HG02884 (cell line): Measurements from ENCODE around the gene CATSPER4.
A peak's percentile ranks its signal among the peaks of the same experiment; 100 is the strongest.

Experiments
- ATAC-seq: cut with Tn5 transposase; IDR thresholded peaks from one replicate; pipeline ENCODE4 v1.9.1; 2021; ENCODE audit warnings: mild to moderate bottlenecking, moderate library complexity; ENCODE audit not compliant: unreplicated experiment

The CATSPER4 gene

DNA sequence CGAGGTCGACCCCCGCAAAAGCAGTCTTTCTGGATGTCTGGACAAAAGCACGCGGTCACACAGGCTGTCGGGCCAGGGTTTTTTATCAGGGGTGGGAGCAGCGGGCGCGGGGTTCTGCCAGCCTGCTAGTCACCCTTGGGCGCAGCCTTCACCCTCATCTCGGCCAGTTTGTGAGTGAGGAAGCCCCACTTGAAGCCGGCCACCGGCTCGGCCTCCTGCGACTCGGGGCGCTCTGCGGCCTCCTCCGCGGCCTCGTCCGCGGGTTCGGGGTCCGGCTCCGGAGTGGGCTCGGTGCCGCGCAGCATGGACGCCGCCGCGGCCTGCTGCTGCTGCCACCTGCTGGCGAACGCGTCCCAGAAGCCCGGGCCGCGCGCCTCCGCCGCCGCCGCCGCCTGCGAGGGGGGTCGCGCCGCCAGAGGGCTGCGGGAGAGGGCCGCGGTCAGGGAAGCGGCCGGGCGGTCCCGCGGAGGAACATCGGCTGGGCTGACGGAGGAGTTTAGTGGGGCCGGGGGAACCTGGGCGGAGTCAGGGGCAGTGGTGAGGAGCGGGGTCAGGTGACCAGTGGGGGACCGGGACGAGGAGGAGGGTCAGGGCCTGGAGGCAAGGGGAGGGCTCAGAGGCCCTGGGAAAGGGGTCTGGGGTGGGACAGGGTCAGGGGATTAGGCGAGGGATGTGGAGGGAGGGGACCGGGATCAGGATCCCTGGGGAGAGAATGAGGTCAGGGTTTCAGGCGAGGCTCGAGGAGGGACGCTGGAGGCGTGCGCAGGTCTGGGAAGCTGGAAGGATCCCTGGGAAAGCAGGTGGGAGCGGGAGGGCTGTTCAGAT is 26.2 kb upstream of the CATSPER4 start:
- ATAC-seq: no peak

DNA sequence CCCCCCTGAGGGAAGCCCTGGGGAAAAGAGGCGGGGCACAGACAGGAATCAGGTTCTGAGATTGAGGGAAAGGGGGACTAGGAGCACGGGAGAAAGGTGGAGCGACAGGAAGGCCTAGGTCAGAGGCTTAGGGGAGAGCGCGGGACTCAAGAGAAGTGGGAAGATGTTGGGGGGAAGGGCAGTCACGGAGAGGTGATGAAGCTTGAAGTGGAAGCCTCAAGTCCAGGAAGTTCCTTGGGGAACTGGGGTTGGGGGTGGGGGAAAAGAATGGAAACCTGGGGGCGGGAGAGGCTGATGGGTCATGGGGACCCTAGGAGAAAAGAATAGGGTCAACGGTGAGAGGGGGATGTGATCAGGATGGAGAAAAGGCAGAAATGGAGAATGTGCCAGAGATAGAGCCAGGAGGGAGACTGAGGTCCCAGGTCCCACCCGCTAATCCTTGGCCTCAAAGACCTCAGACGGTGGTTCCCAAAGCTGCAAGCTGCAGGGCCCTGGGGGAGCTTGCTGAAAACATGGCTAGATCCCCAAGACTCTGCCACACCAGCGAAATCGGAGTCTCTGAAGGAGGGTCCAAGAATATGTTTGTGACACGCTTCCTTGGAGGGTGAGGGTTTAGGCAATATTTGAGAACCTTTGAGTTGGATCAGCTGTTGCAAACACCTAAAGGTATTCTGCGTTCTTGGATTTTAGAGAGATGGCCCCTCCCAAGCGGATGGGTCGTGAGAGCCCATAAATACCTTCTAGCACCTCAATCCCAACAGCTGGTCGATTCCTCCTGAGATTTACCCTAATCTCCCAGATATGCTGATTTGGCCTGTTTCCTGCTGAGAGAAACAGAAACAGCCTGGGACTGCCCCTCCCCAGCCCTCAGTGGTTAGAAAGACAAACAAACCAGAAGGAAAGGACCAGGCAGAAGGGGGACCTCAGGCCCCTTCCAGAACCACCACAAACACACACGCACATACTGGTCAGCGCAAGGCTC is 25.2 kb upstream of the CATSPER4 start:
- no peak for ATAC-seq

DNA sequence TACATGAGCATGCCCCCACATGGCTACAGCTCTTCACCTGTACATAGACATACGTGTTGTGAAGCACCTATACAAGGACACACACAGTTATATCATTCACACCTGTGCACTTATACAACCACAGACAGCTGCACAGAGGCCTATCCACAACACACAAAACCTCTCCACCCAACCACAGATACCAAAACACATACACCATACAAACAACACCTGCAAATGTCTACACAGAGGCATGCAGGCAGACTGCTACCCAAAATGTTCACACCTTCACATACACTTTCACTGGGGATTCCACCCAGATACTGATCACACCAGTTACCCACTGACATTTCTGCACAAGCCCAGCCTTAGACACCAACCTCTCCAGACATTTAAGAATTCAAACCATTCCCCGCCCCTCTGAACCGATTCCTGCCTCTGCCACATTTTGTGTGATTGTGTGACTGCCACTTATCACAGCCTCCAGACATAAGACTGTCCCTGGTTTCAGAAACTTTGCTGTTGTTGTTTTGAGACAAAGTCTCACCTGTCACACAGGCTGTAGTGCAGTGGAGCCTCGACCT is 23.6 kb upstream of the CATSPER4 start:
- ATAC-seq: no peak

DNA sequence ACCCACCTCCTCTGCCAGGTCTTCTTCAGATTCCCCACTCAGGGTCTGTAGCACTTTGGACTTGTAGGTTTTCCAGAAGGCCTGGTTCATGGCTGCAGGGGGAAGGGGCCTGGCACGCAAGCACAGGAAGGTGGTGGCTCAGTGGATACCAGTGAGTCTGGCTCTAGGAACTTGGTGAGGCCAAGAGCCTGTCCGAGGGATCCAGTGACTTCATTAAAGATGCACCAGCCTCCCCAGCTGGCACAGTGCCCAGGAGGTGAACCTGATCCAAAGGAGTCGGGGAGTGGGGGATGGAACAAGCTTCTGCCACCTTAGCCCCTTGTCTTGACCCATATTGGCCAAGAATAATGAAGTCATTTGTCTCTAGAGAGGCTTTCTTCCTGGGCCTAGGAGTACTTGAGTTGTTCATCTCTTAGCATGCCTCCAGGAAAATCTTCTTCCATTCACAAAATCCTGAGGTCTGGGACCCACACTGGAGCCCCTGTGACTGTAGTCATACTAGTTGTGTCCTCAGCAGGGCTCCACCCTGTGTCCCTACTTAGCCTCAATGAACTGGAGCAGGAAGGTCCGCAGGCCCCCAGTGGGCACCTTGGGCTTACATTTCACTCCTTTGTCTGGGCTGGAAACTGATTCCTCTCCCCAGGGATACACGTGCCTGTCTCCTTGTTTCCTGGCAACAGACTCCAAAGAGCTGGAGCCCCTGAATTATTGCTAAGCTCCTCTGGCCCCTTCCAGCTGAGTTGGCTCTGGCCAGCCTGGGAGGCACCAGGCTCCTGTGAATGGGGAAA is 21.8 kb upstream of the CATSPER4 start, which contains the start of gene C1orf232:
C1orf232 (minus strand) TSS at position 554 of the 788 bp plus-strand sequence; CDS start at position 90, 464 bp downstream.
- no peak for ATAC-seq

DNA sequence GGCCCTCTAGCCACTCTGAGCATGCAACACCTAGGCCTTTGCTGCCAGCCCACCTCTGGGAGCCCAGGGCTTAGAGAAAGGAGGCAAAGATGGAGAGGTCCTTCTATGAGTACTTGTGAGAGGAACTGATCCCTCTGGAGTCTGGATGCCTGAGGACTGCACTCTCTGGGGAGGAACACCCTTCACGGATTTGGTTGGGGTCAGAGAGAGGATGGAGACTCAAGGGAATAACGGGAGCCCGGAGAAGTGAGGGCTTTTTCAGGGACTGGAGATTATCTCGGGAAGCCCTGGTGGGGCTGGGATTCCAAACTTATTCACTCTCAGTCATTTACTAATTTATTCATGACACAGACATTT is 21.2 kb upstream of the CATSPER4 start:
- ATAC-seq: no peak

DNA sequence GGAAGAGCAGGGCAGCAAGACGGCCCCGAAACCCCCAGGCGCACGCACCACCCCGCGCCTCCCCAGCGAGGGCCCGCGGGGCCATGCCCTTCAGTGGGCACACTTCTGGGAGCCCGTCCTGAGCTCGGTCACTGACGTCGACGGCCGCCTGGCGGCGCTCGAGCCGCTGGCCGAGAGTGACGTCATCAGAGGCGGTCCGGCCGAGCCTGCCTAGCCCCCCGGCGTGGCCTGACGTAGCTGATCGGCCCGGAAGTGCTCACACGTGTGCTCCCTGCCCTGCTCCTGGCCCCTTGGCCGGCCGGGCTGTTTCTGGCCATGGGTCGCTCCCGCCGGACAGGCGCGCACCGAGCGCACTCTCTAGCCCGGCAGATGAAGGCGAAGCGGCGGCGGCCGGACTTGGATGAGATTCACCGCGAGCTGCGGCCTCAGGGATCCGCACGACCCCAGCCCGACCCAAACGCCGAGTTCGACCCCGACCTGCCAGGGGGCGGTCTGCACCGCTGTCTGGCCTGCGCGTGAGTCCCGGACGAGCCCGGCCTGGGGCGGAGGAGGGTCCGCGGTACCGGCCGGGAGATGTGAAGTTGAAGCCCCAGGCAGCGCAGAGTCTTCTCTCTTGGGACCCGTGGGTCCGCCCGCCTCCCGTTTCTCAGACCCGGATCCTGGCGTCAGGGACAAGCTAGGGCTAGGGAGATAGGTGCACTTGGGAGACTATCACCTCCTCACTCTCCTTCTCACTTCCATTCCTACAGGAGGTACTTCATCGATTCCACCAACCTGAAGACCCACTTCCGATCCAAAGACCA is 20.5 kb upstream of the CATSPER4 start, which contains the start of gene ZNF593:
ZNF593 (plus strand) TSS at position 240 of the 803 bp plus-strand sequence; CDS start at position 316, 76 bp downstream.
- ATAC-seq: peak; percentile 84

DNA sequence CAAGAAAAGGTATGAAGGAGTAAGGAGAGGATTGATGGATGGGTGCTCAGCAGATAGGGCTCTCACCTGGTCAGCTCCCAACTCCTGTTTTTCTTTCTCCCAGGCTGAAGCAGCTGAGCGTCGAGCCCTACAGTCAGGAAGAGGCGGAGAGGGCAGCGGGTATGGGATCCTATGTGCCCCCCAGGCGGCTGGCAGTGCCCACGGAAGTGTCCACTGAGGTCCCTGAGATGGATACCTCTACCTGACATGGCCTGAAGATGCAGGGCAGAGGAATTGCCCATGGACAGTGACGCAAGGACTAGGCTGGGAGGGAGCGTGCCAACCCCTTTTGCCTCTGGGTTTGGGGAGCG is 20.0 kb upstream of the CATSPER4 start:
- ATAC-seq: no peak

DNA sequence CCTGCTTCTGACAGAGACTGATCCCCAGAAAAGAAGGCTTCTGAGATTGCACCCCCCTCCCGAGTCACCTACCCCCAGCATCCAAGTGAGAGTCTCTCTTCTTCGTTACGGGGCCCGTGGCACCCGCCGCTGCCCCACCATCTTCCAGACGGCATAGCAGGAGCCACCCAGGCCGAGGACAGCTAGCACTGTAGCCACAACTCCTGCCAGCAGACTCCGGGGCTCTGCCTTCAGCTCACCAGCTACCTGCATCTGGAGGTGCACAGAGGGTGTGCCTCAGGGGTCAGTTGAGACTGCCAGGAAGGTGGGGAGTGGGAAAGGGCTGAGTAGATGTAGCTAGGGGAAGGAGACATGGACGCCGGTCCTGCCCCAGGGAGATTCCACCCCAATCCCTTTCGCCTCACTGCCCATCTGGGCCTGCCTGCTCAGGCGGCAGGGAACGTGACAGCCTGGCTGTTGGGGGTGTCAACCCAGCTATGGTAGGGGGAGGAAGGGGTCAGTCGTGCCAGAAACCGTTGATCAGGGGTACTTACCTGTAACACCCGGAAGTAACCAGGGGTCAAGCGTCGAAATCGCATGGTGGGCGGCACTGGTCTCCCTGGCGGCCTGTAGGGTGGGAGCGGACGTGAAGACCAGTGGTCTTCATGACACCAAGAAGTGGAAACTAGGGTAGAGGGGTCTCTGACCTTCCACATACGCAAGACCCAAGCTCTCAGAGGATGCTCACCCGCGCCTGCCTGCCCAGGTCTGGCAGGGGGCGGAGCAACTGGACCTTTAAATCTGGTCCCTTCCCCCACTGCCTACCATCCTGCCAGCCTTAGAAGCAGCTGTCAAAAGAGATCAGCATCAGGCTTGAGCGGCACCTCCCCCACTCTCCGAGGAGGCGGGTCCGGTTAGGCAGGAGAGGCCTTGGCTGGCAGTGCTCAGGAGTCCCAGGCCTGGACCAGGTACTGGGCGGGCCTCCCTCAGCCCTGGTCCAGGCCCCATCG is 19.0 kb upstream of the CATSPER4 start, which contains the start of gene ZNF593OS:
ZNF593OS (minus strand) TSS at position 749 of the 989 bp plus-strand sequence; CDS start at position 578, 171 bp downstream.
- ATAC-seq: no peak

DNA sequence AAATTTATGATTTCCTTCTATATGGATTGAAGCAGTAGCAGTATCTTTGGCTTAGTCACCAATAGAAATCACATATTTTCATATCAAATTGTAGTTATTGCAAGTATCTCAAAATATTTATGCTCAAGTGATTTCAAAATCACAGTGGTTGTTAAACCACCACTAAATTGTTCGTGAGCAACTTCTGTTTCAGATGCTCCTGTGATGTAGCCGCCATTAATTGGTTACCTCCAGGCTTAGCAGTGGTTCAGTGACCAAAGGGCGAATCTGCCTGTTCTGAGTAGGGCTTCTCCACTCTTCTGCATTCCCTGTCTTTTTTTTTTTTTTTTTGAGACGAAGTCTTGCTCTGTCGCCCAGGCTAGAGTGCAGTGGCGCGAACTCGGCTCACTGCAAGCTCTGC is 15.1 kb upstream of the CATSPER4 start:
- ATAC-seq: no peak

DNA sequence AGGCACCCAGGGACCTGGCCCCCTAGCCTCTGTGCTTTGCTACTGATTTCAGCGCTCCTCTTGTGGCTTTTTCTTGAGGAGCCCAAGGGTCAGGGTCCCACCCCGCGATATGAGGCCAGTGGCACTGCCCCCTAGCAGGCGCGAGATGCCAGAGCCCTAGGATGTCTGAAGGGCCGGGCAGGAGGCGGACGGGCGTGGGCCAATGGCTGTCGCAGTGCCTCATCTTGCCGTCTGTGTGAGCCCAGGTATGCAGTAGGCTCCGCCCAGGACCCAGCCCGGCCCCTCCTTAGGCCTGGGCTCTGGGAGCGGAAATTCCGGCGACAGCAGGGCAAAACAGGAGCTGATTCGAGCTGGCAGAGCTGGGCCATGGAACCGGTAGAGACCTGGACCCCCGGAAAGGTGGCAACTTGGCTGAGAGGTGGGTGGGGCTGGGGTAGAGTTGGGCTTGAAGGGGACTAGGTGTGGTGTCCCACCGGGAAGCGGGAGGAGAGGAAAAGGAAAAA is 13.2 kb upstream of the CATSPER4 start, which contains the start of gene CNKSR1:
CNKSR1 (plus strand) TSS at position 310 of the 503 bp plus-strand sequence; CDS start at position 367, 57 bp downstream.
- ATAC-seq: no peak

DNA sequence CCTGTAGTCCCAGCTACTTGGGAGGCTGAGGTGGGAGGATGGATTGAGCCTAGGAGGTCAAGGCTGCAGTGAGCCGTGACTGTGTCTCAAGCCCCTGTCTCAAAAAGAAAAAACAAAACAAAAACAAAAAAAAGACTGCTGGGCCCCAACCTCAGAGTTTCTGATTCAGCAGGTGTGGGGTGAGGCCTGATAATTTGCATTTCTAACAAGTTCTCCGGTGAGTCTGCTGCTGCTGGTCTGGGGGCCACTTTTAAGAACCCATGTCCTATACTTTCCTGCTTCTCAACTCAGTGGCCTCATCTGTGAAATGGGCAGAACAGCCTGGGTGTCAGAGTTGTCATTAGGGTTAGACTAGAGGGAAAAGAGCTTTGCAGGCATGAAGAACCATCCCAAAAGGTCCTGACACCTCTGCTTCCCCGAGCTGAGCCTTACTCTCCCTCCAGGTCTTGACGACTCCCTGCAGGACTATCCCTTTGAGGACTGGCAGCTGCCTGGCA is 10.3 kb upstream of the CATSPER4 start:
- ATAC-seq: no peak

DNA sequence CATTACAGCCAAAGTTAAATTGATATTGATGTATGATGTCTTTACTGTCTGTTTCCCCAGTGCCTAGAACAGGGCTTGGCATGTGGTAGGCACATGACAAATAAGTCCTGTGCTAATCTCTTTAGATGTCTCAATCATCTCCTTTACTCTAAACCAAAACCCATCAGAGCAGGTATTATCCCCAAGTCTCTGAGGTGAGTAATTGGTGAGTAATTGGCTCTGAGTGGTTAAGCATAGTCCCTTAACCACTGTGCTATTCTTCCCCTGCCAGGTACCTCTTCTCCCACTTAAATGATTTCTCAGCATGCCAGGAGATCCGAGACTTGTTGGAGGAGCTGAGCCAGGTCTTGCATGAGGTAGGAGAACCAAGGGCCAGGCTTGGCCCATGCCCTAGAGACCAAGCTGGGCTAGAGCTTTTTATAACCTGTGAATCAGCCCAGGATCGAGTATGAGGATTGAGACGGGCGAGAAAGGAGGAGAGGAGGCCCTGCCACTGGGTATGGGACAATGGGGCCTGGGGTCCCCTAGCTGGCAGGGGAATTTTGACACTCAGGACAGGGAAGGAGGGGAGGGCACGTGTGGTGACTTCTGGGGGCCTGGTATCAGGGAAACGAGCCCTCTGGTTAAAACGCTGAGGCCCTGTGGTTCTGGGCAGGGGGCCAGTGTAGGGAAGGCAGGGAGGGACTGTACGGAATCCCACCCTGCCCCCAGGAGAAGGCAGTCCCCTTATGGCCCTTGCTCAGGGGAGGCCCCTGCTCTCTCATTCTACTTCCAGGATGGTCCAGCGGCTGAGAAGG is 8.6 kb upstream of the CATSPER4 start:
- ATAC-seq: no peak

DNA sequence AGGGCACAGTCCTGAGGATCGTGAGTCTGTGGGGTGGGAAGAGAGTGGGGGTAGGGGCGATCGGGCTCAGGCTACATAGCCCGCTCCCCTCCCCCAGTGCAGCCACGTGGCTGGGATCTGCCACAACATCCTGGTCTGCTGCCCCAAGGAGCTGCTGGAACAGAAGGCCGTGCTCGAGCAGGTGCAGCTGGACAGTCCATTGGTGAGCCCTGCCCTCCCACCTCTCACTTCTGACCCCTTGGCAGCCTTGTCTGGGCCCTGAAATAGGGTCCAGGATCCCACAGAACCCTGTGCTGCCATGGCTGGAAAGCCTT is 8.1 kb upstream of the CATSPER4 start:
- no peak for ATAC-seq

DNA sequence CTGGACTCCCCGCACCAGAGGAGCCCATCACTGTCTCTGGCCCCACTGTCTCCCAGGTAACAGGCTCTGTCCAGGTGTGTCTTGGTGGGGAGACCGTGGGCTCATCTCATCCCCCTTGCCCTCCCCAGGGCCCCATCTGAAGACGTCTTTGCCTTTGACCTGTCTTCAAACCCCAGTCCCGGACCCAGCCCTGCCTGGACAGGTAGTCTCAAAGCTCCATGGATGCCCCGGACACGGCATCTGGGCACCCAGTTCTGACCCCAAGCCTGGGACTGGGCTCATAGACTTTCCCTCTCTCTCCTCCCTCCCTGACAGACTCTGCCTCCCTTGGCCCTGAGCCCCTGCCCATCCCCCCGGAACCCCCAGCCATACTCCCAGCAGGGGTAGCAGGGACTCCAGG is 6.3 kb upstream of the CATSPER4 start:
- no peak for ATAC-seq

DNA sequence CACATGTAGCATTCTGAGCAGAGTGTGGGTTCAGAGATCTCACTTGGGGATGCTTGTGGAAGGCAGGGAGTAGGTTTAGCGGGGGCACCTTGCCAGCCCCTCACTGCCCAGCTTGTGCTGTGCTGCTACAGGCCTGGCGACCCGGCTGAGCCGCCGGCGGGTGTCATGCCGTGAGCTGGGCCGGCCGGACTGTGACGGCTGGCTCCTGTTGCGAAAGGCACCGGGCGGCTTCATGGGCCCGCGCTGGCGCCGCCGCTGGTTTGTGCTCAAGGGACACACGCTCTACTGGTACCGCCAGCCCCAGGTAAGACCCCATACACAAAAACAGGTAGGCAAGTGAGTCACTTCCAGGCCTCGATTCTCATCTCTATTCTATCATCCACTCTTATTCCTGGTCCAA is 5.5 kb upstream of the CATSPER4 start:
- no peak for ATAC-seq

DNA sequence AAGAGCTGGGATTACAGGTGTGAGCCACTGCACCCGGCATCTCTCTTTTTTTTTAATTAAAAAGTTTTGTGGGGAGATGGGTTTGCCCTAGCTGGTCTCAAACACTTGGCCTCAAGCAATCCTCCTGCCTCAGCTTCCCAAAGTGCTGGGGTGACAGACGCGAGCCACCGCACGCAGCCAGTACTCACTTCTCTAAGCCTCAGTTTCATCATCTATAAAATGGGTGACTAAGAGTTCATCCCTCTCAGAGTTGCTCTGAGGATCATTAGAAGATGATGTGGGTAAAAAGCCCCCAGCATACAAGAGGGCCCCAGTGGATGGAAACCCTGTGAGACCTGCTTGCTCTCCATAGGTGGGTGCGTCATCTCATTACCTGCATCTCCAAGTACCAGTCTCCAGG is 2.5 kb upstream of the CATSPER4 start:
- no peak for ATAC-seq

DNA sequence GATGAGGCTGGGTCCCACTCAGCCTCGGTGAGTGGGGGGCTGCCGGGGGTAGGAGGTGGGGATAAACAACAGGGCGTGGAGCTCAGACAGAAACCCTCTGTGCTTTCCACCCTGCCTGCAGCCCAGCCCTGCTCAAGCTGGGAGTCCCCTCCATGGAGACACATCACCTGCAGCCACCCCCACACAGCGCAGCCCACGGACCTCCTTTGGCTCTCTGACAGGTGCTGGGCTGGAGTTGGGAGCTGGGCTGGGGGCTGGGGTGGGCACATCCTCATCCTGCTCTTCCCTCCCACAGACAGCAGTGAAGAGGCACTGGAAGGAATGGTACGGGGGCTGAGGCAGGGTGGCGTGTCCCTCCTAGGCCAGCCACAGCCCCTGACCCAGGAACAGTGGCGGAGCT is 1.9 kb upstream of the CATSPER4 start:
- no peak for ATAC-seq
